HCT116 (cell line): ENCODE data around the gene LCLAT1. TPM values are rescaled to one million over a fixed set of nuclear protein-coding genes. Genes with fewer than 3 reads are reported as not detected.

Source experiments
- ATAC-seq: fragments of 200-7000 bp; cut with Tn5 transposase; 2 replicates; pipeline ENCODE4 v1.9.1; 2020; ENCODE audit warnings: mild to moderate bottlenecking, moderate library complexity
- BruUV-seq: library from RNA; stranded (reverse); fragments of 400-500 nt; replicated peaks from 2 replicates; lab custom pipeline; 2021; lab: Mats Ljungman, UMichigan
- CTCF ChIA-PET: fragments of 300-600 bp; sonication (Branson Sonifier 250); formaldehyde crosslinking; loops from one replicate; lab custom pipeline; 2021; ENCODE audit warnings: antibody characterized with exemption; lab: Charles Lee
- POLR2A ChIA-PET: fragments of 300-600, 350-600 bp; sonication (Branson Sonifier 250); formaldehyde crosslinking; loops from one replicate; lab custom pipeline; 2021; ENCODE audit warnings: antibody characterized with exemption; lab: Charles Lee
- RAD21 ChIA-PET, 2 experiments: fragments of 300-600 bp; sonication (Branson Sonifier 250); formaldehyde crosslinking; loops; one replicate each; lab custom pipeline; 2023; ENCODE audit warnings: low total read pairs in 2 of 2; ENCODE audit not compliant: uncharacterized antibody in 2 of 2, unreplicated experiment in 2 of 2, low non-redundant PET in 1 of 2; lab: Charles Lee
- DNase-seq: peaks from one replicate; pipeline ENCODE4 v3.0.0-alpha.2; 2010; ENCODE audit warnings: low read depth, low spot score
- H2AFZ ChIP-seq: fragments of 200-600 bp; shearing (Covaris generic), sonication (generic); 2 replicates; pipeline ENCODE4 v1.6.1; 2017; ENCODE audit warnings: low read depth, mixed run types, mixed read lengths, antibody characterized with exemption, low read length; ENCODE audit not compliant: poor library complexity, severe bottlenecking
- H3K27ac ChIP-seq: 2 replicates; pipeline ENCODE4 v1.5.1; 2012; ENCODE audit warnings: low read depth, low read length
- H3K27me3 ChIP-seq: fragments of 200-600 bp; sonication (generic); 2 replicates; pipeline ENCODE4 v1.6.1; 2016; ENCODE audit warnings: mixed run types, low read length, mixed read lengths; ENCODE audit not compliant: insufficient read depth
- H3K36me3 ChIP-seq, 2 experiments: fragments of 200-500 bp in 1 of 2; fragments of 200-600 bp in 1 of 2; sonication (Bioruptor generic) in 1 of 2; sonication (generic) in 1 of 2; 2 replicates each; pipeline versions ENCODE4 v1.5.1 to v1.6.1; 2014 to 2016; ENCODE audit warnings: low read length in 2 of 2, inconsistent platforms in 1 of 2, mixed read lengths in 1 of 2, mixed run types in 1 of 2; ENCODE audit not compliant: insufficient read depth in 2 of 2, control insufficient read depth in 1 of 2
- H3K4me1 ChIP-seq, 2 experiments: fragments of 200-600 bp in 1 of 2; sonication (generic) in 1 of 2; 2 replicates each; pipeline versions ENCODE4 v1.5.1 to v1.6.1; 2012 to 2017; ENCODE audit warnings: low read length in 2 of 2, inconsistent platforms in 1 of 2, mild to moderate bottlenecking in 1 of 2, mixed read lengths in 1 of 2, mixed run types in 1 of 2, moderate library complexity in 1 of 2; ENCODE audit not compliant: insufficient read depth in 2 of 2, control insufficient read depth in 1 of 2
- H3K4me2 ChIP-seq: fragments of 200-600 bp; sonication (generic); 2 replicates; pipeline ENCODE4 v1.6.1; 2017; ENCODE audit warnings: mixed run types, low read length, mixed read lengths
- H3K4me3 ChIP-seq, 2 experiments: fragments of 200-600 bp in 1 of 2; sonication (generic) in 1 of 2; replicated peaks in 1 of 2; 2 replicates each; pipeline ENCODE4 v1.5.1; 2011 to 2016; ENCODE audit warnings: low read length in 2 of 2, control low read depth in 1 of 2, low read depth in 1 of 2, mild to moderate bottlenecking in 1 of 2, mixed read lengths in 1 of 2, mixed run types in 1 of 2
- H3K79me2 ChIP-seq: fragments of 200-600 bp; sonication (generic); 2 replicates; pipeline ENCODE4 v1.6.1; 2017; ENCODE audit warnings: mild to moderate bottlenecking, mixed run types, low read length, moderate library complexity, mixed read lengths; ENCODE audit not compliant: insufficient read depth
- H3K9ac ChIP-seq: fragments of 200-600 bp; sonication (generic); 2 replicates; pipeline ENCODE4 v1.6.1; 2016; ENCODE audit warnings: low read length, mixed read lengths
- H3K9me2 ChIP-seq: fragments of 200-600 bp; sonication (generic), shearing (Covaris generic); 2 replicates; pipeline ENCODE4 v1.6.1; 2017; ENCODE audit warnings: mixed run types, mild to moderate bottlenecking, moderate library complexity; ENCODE audit not compliant: insufficient read depth
- H3K9me3 ChIP-seq, 2 experiments: fragments of 200-500 bp in 1 of 2; fragments of 200-600 bp in 1 of 2; sonication (Bioruptor generic) in 1 of 2; sonication (generic) in 1 of 2; 2 replicates each; pipeline ENCODE4 v1.6.1; 2014 to 2017; ENCODE audit warnings: low read length in 2 of 2, mixed read lengths in 2 of 2, inconsistent platforms in 1 of 2, low read depth in 1 of 2, mild to moderate bottlenecking in 1 of 2, mixed run types in 1 of 2, moderate library complexity in 1 of 2; ENCODE audit not compliant: control insufficient read depth in 1 of 2, insufficient read depth in 1 of 2
- H4K20me1 ChIP-seq: fragments of 200-600 bp; sonication (generic), shearing (Covaris generic); 2 replicates; pipeline ENCODE4 v1.6.1; 2017; ENCODE audit warnings: mixed run types, mild to moderate bottlenecking, moderate library complexity; ENCODE audit not compliant: insufficient read depth
- ATF3 ChIP-seq: IDR thresholded peaks from 2 replicates; pipeline ENCODE4 v1.6.1; 2012
- CTCF ChIP-seq, 3 experiments: fragments of 200-600 bp in 1 of 3; sonication (generic) in 1 of 3; IDR thresholded peaks in 2 of 3; conservative IDR thresholded peaks in 1 of 3; 2 replicates each; pipeline ENCODE4 v1.5.1; 2012 to 2017; ENCODE audit warnings: low read depth in 2 of 3, low read length in 2 of 3, antibody characterized with exemption in 1 of 3, borderline replicate concordance in 1 of 3, control low read depth in 1 of 3, mild to moderate bottlenecking in 1 of 3, mixed read lengths in 1 of 3, mixed run types in 1 of 3, moderate library complexity in 1 of 3; ENCODE audit not compliant: insufficient read depth in 1 of 3
- ELF1 ChIP-seq: IDR thresholded peaks from 2 replicates; pipeline ENCODE4 v1.6.1; 2012; ENCODE audit warnings: low read depth, borderline replicate concordance
- EZH2phosphoT487 ChIP-seq: fragments of 200-600 bp; IDR thresholded peaks from 2 replicates; pipeline ENCODE4 v1.6.1; 2018; ENCODE audit warnings: antibody characterized with exemption, borderline replicate concordance
- JUND ChIP-seq: IDR thresholded peaks from 2 replicates; pipeline ENCODE4 v1.6.1; 2012
- MAX ChIP-seq: IDR thresholded peaks from 2 replicates; pipeline ENCODE4 v1.6.1; 2012
- SP1 ChIP-seq: IDR thresholded peaks from 2 replicates; pipeline ENCODE4 v1.6.1; 2012; ENCODE audit warnings: low read depth
- SRF ChIP-seq: IDR thresholded peaks from 2 replicates; pipeline ENCODE4 v1.6.1; 2012; ENCODE audit warnings: low read depth
- ZBTB33 ChIP-seq: IDR thresholded peaks from 2 replicates; pipeline ENCODE4 v1.6.1; 2011; ENCODE audit warnings: mild to moderate bottlenecking, low read length, moderate library complexity; ENCODE audit not compliant: insufficient replicate concordance; ENCODE audit errors: extremely low read depth
- intact Hi-C: fragments of 100-400 bp; cut with micrococcal nuclease; formaldehyde crosslinking; loops from 2 replicates; pipeline ENCODE4 v1.10.0; 2022
- total RNA-seq: library from RNA; stranded (reverse); gene quantifications from one replicate; pipeline ENCODE4 v1.2.1, GENCODE V29; 2021; ENCODE audit not compliant: unreplicated experiment

Gene LCLAT1
- total RNA-seq, 1 experiment from 2014 or later = 36.2 TPM

GRCh38 chr2:30465171-30465545 lies 18.1 kb downstream of the LCLAT1 start:
- Histone ChIP-seq H3K4me1 (no peaks in the 10 kb centered on the region), H3K79me2 (peaks cover 79% of the 10 kb centered on the region), H4K20me1 (no peaks in the 10 kb centered on the region), H3K27ac (no peak overlapping the region), H3K9me3 (no peaks in the 10 kb centered on the region), H3K9me2 (no peaks in the 10 kb centered on the region), H2AFZ (no peak overlapping the region), H3K27me3 (no peaks in the 10 kb centered on the region), H3K9ac (no peak overlapping the region), H3K4me3 (no peak overlapping the region), H3K36me3 (no peaks in the 10 kb centered on the region), H3K4me2 (no peak overlapping the region)
- ATAC-seq (no peak), DNase-seq (no peak)
- TF ChIP-seq MAX (no peak), JUND (no peak), CTCF (IDR thresholded peaks at IDR 0.05 in 2 of 3, conservative IDR thresholded peaks at IDR 0.05 in 1 of 3; ENCODE audit: borderline replicate concordance in 1 of 3, insufficient read depth in 1 of 3, low read depth in 2 of 3, low read length in 2 of 3) (no peak), SP1 (no peak), SRF (no peak), ZBTB33 (no peak), ATF3 (no peak), EZH2phosphoT487 (no peak), ELF1 (no peak)
- BruUV-seq = no TSS peak
- intact Hi-C loops = no loop called here
- RAD21 ChIA-PET = no interaction called here
- CTCF ChIA-PET = interaction anchor here (0.8 kb wide), 1 partner anchor 300 kb away, joined by 3 read pairs; no protein-coding TSS in a partner anchor
- POLR2A ChIA-PET = no interaction called here
